Mesothelial cell of epicardium (in vitro differentiated cells): Measurements from ENCODE around the gene PMFBP1. TPM values are rescaled to one million over a fixed set of nuclear protein-coding genes. Genes with fewer than 3 reads are reported as not detected.
A peak's percentile ranks its signal among the peaks of the same experiment; 100 is the strongest.

Source experiments
- DNase-seq, 2 experiments: peaks; one replicate each; pipeline ENCODE4 v3.0.0; 2021; ENCODE audit warnings: low spot score in 2 of 2; ENCODE audit not compliant: unreplicated experiment in 2 of 2
- H3K27ac Mint-ChIP-seq: 2 replicates; pipeline ENCODE4 v1.8.0; 2021; ENCODE audit warnings: mixed read lengths
- H3K27me3 Mint-ChIP-seq: 2 replicates; pipeline ENCODE4 v1.8.0; 2021; ENCODE audit warnings: low read depth, mixed read lengths
- H3K36me3 Mint-ChIP-seq: 2 replicates; pipeline ENCODE4 v1.8.0; 2021; ENCODE audit warnings: mixed read lengths
- H3K4me1 Mint-ChIP-seq: 2 replicates; pipeline ENCODE4 v1.8.0; 2021; ENCODE audit warnings: mixed read lengths
- H3K4me3 Mint-ChIP-seq: 2 replicates; pipeline ENCODE4 v1.8.0; 2021; ENCODE audit warnings: mild to moderate bottlenecking, moderate library complexity, mixed read lengths
- H3K9me3 Mint-ChIP-seq: 2 replicates; pipeline ENCODE4 v1.8.0; 2021; ENCODE audit warnings: mixed read lengths
- total RNA-seq: library from RNA; stranded (reverse); gene quantifications from 3 replicates; pipeline ENCODE4 v1.2.1, GENCODE V29; 2021
- TF ChIP-seq, protein P1 (sequence below): fragments of 200-600 bp; sonication (generic); IDR thresholded peaks from one replicate; pipeline ENCODE4 v1.5.0; 2021; ENCODE audit warnings: antibody characterized with exemption; ENCODE audit not compliant: unreplicated experiment

The PMFBP1 gene
- total RNA-seq, 1 donor from 2014 or later, result 4.9 TPM

DNA sequence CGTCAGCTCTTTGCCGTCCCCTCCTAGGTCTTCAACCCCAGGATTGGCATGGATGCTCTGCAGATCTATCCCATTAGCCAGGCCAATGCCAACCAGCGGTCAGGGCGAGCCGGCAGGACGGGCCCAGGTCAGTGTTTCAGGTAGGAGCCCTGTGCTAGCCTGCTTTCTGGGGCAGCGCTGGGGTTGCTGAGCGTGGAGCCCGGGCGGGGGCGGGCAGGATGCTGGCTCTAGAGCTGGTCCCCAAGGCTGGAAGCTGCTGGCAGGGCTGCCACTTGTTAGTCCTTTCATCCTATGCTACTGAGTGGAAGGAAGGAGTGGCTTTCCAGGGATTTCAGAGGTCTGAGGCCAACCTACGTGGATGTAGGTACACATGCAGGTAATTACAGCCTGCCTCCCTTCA, 66.0 kb downstream of the PMFBP1 start:
- Mint-ChIP-seq H3K9me3 (no peaks in the 10 kb centered on the region), H3K36me3 (peaks cover 59% of the 10 kb centered on the region), H3K4me3 (no peak overlapping the region), H3K4me1 (no peaks in the 10 kb centered on the region), H3K27me3 (no peaks in the 10 kb centered on the region), H3K27ac (no peak overlapping the region)
- TF ChIP-seq, protein P1, sequence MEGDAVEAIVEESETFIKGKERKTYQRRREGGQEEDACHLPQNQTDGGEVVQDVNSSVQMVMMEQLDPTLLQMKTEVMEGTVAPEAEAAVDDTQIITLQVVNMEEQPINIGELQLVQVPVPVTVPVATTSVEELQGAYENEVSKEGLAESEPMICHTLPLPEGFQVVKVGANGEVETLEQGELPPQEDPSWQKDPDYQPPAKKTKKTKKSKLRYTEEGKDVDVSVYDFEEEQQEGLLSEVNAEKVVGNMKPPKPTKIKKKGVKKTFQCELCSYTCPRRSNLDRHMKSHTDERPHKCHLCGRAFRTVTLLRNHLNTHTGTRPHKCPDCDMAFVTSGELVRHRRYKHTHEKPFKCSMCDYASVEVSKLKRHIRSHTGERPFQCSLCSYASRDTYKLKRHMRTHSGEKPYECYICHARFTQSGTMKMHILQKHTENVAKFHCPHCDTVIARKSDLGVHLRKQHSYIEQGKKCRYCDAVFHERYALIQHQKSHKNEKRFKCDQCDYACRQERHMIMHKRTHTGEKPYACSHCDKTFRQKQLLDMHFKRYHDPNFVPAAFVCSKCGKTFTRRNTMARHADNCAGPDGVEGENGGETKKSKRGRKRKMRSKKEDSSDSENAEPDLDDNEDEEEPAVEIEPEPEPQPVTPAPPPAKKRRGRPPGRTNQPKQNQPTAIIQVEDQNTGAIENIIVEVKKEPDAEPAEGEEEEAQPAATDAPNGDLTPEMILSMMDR, result no peak
- DNase-seq, result no peak

GRCh38 chr16:72104905-72105304, 67.0 kb downstream of the PMFBP1 start:
- no peaks in the 10 kb centered on the region for H3K27me3 Mint-ChIP-seq
- H3K27ac Mint-ChIP-seq, result no peak overlapping the region
- no peaks in the 10 kb centered on the region for H3K4me1 Mint-ChIP-seq
- no peaks in the 10 kb centered on the region for H3K9me3 Mint-ChIP-seq
- no peak for DNase-seq
- TF ChIP-seq, protein P1, result no peak
- H3K4me3 Mint-ChIP-seq, result no peak overlapping the region
- H3K36me3 Mint-ChIP-seq, result peaks cover 50% of the 10 kb centered on the region

GRCh38 chr16:72101195-72101594, 70.8 kb downstream of the PMFBP1 start:
- H3K27ac Mint-ChIP-seq, result no peak overlapping the region
- no peaks in the 10 kb centered on the region for H3K9me3 Mint-ChIP-seq
- peaks cover 42% of the 10 kb centered on the region for H3K36me3 Mint-ChIP-seq
- no peak for DNase-seq
- no peaks in the 10 kb centered on the region for H3K4me1 Mint-ChIP-seq
- H3K27me3 Mint-ChIP-seq, result no peaks in the 10 kb centered on the region
- H3K4me3 Mint-ChIP-seq, result no peak overlapping the region
- TF ChIP-seq, protein P1, result no peak

- DNase-seq, result peak in 1 of 2 experiments; percentile 49
- H3K4me3 Mint-ChIP-seq, result no peak overlapping the region
- no peaks in the 10 kb centered on the region for H3K27me3 Mint-ChIP-seq
- H3K4me1 Mint-ChIP-seq, result peaks cover 7% of the 10 kb centered on the region
- TF ChIP-seq, protein P1, result peak; percentile 39
- H3K27ac Mint-ChIP-seq, result no peak overlapping the region
- peaks cover 29% of the 10 kb centered on the region for H3K36me3 Mint-ChIP-seq
- no peaks in the 10 kb centered on the region for H3K9me3 Mint-ChIP-seq
Measured at GRCh38 chr16:72099377-72099818, 72.6 kb downstream of the PMFBP1 start.

- peaks cover 7% of the 10 kb centered on the region for H3K4me1 Mint-ChIP-seq
- H3K9me3 Mint-ChIP-seq, result no peaks in the 10 kb centered on the region
- no peak overlapping the region for H3K4me3 Mint-ChIP-seq
- H3K27me3 Mint-ChIP-seq, result no peaks in the 10 kb centered on the region
- H3K27ac Mint-ChIP-seq, result no peak overlapping the region
- peaks cover 24% of the 10 kb centered on the region for H3K36me3 Mint-ChIP-seq
- TF ChIP-seq, protein P1, result no peak
- DNase-seq, result no peak
Measured at GRCh38 chr16:72098936-72099335, 73.0 kb downstream of the PMFBP1 start.

DNA sequence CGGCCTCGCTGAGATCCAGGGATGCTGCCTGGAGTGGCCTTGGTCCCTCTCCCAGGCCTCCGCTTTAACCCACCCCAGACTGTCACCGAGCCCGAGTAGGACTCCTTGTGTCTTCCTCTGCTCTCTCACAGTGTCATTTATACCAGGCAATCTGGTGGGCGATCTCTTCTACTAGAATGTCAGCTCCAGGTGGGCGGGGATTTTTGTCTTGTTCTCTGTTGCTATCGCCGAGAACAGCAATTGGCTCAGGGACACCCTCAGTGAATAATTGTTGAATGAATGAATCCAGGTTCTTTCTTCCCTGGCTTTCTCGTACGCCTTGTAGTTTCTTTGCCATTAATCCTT, 77.7 kb downstream of the PMFBP1 start:
- TF ChIP-seq, protein P1, result no peak
- Mint-ChIP-seq H3K27me3 (no peaks in the 10 kb centered on the region), H3K36me3 (peaks cover 16% of the 10 kb centered on the region), H3K27ac (peak overlapping the region; percentile 97), H3K9me3 (no peaks in the 10 kb centered on the region), H3K4me1 (peaks cover 26% of the 10 kb centered on the region), H3K4me3 (peak overlapping the region; percentile 98)
- DNase-seq, result no peak
